Right ventricle myocardium inferior (tissue), 1 donor: ENCODE results near the gene CELSR1. TPM values are rescaled to one million over a fixed set of nuclear protein-coding genes. Genes with fewer than 3 reads are reported as not detected.

Source experiments
- ATAC-seq: fragments of 200-7000 bp; cut with Tn5 transposase; one replicate; pipeline ENCODE4 v1.9.1; 2020; ENCODE audit warnings: mild to moderate bottlenecking, moderate library complexity
- DNase-seq: peaks from one replicate; pipeline ENCODE4 v3.0.0; 2021; ENCODE audit errors: missing footprints
- intact Hi-C: fragments of 100-400 bp; cut with DNase I; formaldehyde crosslinking; loops from one replicate; pipeline ENCODE4 v1.11.0; 2022
- total RNA-seq: library from RNA; stranded (reverse); fragmentation: NEBNext Ultra II Directional; extraction: Animal tissue kit (Norgen Biotek cat#: 25700); gene quantifications from one replicate; pipeline ENCODE4 v1.2.1, GENCODE V29; 2021
- donor health status: DM: no; HTN: yes; CAD: no; lungs with severe emphysema.

Gene CELSR1
- total RNA-seq, 1 donor from 2014 or later = 8.4 TPM

GRCh38 chr22:46446799-46447198 lies 90.6 kb downstream of the CELSR1 start:
- DNase-seq (no peak), ATAC-seq (no peak)
- intact Hi-C loops = no loop called here

GRCh38 chr22:46445771-46446420 lies 91.5 kb downstream of the CELSR1 start:
- ATAC-seq (no peak), DNase-seq (no peak)
- intact Hi-C loops = no loop called here

DNA sequence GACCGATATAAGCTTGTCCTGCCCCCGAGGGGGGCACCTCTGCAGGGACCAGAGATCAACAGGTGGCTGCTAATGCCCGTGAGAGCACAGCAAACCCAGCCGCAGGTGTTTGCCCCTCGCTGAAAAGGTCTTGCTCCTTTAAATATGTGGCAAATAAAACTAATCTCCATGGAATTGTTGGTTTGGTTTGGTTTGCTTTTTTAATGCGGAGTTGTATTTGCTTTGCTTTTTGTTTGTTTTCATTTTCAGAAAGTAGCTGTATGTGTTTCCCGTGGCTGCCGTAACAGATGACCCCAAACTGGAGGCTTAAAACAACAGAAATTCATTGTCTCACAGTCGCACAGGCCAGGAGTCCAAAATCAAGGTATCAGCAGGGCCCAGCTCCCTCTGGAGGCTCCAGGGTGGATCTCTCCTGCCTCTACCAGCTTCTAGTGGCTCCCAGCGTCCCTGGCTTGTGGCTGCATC lies 93.0 kb downstream of the CELSR1 start:
- DNase-seq (no peak), ATAC-seq (no peak)
- intact Hi-C loops = no loop called here

- intact Hi-C loops = no loop called here
- no peak for ATAC-seq
- DNase-seq = no peak
Observed at GRCh38 chr22:46443850-46444389, 93.5 kb downstream of the CELSR1 start.

DNA sequence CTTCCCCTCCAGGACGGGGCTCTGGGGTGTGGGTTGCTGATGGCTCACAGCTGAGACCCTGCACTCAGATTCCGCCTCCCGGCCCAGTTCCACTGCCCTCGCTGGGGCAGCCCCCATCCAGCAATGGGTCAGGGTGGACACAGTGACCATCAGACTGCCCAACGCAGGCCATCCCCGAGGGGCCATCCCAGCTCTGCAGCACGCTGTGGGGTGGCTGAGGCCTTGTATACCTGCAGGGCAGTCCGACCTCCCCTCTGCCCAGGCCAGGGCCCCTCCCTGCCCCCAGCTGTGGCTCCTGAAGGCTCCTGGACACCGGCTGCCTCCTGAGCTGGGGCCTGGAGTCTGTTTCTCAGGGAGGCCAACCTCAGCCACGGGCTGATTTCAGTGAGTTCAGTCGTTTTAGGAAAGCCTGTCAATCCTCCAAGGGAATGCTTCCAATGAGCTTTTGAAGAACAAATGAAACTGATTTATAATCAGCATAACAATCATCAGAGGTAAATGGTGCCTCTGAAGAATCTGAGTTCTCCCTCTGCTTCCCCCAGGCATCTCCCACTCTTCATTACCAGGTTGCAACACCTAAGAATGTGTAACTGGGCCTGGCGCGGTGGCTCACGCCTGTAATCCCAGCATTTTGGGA lies 95.1 kb downstream of the CELSR1 start:
- no peak for DNase-seq
- intact Hi-C loops = no loop called here
- no peak for ATAC-seq

DNA sequence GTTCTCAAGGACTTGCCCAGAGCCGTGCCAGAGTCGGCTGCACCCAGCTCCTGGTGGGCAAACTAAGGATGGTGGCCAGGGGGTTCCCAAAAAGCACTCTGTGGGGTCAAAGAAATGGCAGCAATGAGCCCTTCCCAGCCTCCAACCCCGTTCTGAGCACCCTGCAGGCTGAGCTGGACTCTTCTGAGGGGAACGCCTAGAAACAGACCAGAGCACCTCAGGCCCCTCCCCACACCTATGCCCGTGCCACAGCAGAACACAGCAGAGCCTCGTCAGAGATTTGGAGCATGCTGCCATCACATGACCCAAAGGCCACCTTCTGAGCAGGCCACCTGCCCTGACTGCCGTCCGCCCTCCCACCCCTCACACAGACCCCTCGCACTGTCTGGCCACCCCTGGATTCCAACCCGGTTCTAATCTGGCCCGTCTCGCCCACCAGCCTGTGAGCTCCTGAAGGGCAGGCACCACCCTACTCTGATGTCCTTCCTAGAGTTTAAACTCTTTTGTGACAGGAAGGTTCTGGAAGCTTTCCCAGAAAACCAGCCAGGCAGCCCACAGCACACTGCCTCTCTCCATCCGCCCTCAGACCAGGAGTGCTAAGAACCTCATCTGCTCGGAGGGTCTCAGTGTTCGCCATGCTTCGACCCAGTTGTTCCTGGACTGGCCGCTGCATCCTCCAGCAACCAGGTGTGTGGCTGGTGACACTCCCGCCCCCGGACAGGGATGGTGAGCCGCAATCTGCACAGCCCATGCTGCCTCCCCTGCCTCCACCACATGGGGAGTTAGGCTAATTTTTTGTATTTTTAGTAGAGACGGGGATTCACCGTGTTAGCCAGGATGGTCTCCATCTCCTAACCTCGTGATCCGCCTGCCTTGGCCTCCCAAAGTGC lies 97.6 kb downstream of the CELSR1 start:
- no peak for DNase-seq
- no peak for ATAC-seq
- intact Hi-C loops = no loop called here

- DNase-seq = no peak
- intact Hi-C loops = no loop called here
- no peak for ATAC-seq
Observed at GRCh38 chr22:46439111-46439510, 98.3 kb downstream of the CELSR1 start.

DNA sequence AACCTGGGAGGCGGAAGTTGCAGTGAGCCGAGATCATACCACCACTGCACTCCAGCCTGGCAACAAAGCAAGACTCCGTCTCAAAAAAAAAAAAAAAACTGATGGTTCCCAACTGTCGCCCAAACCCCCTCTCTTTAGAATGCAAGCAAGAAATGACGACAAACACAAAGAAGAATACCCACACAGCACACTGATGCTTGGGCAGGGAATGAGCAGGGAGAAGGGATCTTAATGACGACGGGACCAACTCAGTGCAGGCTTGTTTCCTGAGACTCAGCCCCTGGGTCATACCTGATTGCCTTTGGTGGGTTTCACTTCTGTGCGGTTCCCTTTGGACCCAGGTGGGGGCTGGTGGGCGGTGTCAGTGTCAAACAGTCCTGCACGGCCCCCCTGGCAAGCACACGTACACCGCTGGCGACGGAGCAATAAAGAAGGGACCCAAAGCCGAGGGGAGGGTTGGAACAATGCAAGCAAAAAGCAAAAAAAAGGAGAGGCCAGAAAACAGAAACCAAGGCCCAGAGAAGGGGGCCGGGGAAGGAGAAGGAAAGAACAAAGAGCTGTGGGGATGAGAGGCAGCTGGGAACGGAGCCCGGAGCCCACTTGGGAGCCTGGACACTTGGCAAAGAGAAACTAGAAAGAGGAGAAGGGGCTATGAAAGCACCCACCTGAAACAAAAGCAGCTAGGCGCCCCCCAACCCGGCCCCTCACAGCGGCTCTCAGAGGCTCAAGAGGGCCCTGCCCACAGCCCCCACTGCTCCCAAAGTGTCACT lies 99.6 kb downstream of the CELSR1 start:
- DNase-seq (no peak), ATAC-seq (no peak)
- intact Hi-C loops = no loop called here

DNA sequence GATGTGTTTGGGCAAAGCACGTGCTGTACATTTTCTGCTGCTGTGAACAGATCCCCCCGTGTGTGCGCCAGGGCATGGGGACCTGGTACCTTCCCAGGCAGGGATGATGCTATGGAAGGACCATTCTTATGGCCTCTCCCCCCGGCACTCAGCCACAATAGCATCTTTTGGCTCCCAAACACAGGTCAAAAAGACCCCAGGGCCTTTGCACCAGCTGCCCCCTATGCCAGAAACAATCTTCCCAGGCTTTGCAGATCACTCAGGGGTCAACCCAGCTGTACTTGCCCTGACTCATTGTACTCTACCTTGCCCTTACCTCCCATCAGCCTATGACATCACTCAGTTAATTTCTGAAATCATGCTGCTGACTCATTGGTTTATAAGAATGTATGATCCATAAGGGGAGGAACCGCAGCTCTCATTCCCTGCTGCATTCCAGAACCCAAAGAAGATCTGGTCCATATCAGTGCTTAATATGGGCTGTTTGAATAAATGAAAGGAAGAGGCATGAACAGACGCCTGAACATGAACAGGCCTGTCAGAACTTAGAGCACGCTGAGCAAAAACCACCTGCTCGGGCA lies 100.7 kb downstream of the CELSR1 start:
- intact Hi-C loops = no loop called here
- DNase-seq (no peak), ATAC-seq (no peak)

DNA sequence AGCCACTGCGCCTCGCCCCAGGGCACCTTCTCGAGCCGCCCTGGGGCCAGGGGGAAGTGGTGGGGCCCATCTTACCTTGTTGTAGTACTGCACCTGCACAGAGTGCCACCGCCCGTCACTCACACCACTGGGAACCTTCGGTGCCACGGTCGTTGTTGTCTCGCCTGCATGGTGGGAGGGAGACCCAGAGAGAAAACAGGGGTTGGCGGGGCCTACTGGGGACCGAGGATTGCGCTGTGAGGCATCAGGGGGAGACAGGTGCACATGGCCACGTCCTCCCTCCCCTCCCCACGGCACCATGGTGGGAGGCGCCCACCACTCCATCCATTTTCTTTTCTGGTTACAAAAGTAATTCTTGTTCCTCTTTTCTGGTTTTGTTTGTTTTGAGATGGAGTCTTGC lies 104.1 kb downstream of the CELSR1 start:
- ATAC-seq (no peak), DNase-seq (no peak)
- intact Hi-C loops = no loop called here

DNA sequence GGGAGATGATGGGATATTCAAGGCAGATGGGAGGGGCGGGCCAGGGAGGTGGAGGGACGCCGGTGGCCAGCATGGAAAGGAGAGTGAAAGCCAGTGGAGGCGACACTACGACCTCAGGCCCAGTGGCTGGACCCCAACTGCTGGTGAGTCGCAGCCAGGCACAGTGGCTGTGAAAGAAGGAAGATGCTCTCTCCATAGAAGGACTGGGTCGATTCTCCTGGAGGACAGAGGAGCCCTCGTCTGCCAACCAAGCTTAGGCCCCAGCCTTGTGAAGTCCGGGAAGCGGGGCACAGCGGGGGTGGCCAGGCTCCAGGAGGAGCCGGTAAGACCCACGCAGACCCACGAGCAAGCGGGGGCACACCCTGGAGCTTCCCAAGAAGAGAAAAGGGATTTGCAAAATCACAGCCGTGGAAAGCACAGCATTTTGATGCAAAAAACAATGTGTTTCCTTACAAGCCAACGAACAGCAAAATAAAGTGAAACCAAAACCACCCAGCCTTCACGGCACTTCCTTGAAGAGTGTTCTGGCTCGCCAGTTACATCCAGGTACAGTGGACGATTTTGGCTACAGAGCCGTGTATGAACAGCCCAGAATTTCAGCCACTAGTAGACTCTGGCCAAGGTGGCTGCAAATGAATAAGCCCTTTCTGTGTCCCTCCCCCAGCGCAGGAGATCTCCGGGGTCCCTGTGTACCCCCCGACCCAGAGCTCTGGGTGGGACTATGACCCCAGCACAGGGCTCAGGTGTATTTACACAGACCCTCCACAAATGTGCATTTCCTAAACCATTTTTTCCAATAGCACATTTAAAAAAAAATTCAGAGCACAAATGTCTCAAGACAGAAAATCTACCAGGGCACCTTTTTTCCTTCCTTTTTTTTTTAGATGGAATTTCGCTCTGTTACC lies 105.0 kb downstream of the CELSR1 start:
- no peak for ATAC-seq
- no peak for DNase-seq
- intact Hi-C loops = no loop called here

DNA sequence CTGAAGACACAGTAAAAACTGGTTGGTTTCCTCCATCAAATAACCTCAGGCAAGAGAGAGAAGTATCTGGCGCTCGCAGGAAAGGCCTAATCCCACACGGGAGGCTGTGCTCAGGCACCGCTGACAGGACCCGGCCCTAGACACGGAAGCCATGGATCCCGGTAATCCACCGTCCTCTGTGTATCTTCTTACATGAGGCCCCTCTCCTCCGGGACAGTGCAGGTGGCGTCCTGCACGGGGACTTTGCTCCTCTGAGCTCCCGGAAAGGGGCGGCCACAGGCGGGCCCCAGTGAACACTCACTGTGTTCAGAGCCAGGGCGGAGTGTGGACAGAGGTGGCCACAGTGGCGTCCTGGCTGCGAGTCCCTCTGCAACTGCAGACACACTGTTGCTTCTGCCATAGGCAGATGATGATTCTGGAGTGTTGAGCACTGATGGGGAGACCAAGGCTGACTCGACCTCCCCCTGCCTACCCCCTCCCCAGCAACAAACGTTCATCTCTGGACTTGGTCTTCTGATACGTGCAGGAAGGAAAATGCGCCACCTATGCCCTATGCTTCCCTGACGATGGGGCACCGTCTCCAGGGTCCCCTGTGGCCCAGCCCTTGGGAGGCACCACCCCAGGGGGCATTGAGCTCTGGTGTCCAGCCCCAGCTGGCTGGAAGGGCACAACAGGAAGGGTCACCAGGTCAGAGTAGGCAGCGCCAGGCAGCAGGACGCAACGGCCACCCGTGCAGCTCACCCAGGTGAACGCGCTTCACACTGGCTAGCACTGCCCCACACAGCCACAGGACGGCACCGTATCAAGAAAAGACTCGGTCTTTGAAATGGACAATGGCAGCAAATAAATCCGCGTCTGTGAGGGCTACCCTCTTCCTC lies 106.2 kb downstream of the CELSR1 start:
- intact Hi-C loops = no loop called here
- no peak for ATAC-seq
- no peak for DNase-seq

DNA sequence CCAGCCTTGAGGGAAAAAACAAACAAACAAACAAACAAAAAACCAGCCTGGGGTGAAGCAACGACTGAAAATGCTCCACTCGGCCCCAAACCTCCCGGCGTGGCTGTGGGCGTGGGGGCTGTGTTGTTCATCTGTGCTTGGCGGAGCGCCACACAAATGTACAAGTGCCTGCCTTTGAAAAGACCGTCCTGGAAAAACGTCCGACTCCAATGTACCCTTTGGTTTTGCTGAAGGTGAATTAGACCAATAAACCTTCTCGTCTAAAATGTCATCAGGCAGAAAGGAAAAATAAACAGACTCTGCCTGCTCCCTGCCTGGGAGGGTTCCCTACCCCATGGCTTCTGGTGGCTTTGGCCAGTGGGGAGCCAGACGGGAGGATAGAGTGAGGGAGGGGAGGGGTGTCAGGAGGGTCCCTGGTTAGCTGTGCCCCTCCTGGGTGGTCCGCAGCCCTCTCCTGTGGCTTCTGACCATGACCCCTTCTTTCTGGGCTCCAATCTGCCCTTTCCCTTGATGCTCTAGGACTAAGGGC lies 108.0 kb downstream of the CELSR1 start:
- intact Hi-C loops = no loop called here
- ATAC-seq = no peak
- DNase-seq = no peak

DNA sequence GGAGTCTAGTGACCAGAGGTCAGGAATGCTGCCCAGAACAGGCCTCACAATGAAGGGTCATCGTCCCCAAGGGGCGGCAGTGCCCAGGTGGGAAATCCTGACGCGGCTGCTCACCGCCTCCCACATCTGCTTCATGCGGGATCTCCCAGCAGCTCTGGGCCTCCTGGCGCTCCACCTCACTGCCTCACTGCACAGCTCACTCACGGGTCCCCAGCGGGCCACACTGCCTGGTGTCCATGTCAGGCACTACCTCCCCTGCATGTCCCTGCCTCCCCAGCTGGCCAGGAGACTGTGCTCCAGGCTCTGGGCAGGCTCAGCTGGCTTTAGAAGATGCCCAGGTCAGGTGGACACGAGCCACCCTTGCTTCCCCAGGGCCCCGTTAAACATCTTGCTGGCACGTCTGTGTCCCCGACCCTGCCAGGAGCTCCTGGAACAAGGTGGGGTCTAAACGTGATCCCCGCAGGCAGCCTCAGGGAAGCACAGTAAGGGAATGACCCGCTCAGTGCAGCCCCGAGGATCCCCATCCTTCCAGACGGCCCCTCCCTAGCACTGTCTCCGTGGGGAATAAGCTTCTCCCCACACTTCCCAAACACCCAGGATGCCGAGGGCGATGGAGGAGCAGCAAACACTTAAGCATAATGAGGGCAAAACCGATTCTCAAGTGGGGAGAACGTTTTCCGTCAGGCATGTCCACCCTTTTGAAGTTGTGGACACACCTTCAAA lies 108.7 kb downstream of the CELSR1 start:
- ATAC-seq = no peak
- intact Hi-C loops = no loop called here
- no peak for DNase-seq

DNA sequence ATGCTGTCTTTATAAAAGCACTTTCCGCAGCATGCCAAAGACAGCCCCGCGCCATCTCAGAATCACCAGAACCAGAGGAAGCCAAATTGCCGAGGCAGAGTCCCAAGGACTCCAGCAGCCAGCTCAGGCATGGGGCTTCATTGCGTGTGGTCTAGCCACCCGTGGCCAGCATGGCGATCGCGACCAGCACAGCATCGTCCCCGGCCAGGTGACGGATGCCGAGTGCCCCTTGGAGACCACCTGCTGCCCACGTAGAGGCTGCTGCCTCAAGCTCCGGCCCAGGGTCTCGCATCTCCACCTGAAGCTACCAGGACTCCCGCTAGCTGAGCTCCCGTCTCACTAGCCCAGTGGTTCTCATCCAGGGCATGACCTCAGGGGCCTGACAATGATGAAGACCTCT lies 109.2 kb downstream of the CELSR1 start:
- no peak for DNase-seq
- intact Hi-C loops = no loop called here
- no peak for ATAC-seq

DNA sequence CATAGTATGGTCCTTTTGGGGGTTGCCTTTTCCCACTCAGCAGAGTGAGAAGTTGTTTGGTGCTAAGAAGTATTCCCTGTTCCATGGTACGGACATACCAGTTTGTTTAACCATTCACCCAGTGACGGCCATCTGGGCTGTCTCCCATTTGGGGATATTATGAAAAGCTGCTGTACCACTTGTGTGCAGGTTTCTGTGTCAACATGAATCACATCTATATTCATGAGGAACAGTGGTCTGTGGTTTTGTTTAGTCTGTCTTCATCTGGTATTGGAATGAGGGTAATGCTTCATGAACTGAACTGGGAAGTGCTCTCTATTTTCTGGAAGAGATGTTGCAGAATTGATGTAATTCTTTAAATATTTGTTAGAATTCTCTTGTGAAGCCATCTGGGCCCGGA lies 112.4 kb downstream of the CELSR1 start:
- ATAC-seq (no peak), DNase-seq (no peak)
- intact Hi-C loops = no loop called here
